Pericardium fibroblast (primary cell): ENCODE data around the gene BPIFA1. TPM values are rescaled to one million over a fixed set of nuclear protein-coding genes. Genes with fewer than 3 reads are reported as not detected.

Experiments used
- total RNA-seq: library from RNA; depleted of rRNA; stranded (reverse); fragments of >200 nt; gene quantifications from 2 replicates; pipeline ENCODE4 v1.2.3, GENCODE V29; 2015

BPIFA1 gene
- not detected in 2 replicates for total RNA-seq

DNA sequence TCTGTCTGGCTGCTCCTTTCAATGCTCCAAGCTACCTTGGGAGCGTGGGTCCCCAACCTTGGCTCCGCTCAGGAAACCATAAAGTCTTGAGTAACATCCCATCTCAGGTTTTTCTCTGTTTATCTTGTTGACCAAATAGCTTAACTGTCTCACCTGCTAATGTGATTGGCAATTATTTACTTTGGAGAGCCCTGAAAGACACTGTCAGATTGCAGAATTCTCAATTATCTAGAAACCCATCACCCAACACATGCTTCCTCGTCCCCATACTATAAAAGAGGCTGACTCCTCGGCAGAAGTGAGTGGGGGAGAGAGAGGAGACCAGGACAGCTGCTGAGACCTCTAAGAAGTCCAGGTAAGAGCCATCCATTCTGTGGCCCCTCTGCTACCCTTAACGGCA is at the start of gene BPIFA1:
Gene BPIFA1, plus strand, starts transcription at position 301 of the 400 bp plus-strand sequence. CDS start 1,716 bp downstream, outside the sequence.

DNA sequence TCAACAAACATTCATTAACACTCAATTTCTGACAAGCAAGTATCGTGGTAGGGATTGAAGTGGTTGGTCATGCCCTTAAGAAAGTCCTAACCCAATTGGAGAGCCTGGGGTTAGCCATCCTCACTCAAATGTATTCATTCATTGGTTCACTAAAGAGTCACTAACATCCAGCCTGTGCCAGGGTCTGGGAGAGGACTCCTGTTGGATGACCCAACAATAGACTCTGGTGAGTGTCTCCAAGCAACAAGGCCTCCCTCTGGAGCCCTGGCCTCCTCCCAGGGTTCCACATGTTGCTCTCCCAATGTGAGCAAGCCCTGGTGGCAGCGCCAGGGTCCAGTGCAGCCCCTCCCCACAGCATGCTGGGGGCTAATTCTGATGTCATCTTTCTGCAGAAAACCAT is 18.7 kb upstream of the BPIFA1 start, which contains the start of gene BPIFA3:
Gene BPIFA3, plus strand, starts transcription at position 301 of the 400 bp plus-strand sequence. CDS start 185 bp downstream, outside the sequence.

DNA sequence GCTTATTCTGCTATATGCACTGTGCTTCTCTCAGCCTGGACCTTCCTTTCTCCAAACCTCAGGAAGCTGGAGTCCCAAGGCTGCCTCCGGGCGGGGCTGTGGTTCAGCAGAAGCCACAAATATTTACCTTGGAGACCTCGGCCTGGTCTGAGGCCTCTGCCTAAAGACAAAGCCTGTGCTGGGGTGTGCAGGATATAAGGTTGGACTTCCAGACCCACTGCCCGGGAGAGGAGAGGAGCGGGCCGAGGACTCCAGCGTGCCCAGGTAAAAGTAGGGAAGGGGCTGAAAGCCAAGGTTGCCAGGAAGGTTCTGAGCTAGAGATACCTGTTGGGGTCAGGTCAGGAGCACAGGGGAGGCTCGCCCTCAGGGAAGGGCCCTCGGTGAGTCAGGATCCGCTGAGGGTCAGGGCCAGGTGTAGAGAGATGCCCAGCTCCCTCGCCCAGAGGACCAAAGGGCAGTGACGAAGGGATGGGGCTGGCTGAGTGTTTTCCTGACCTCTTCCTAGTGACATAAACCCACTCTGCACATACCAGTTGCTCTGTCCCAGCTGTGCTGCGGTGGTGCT is 47.3 kb downstream of the BPIFA1 start, which contains the start of gene BPIFB1:
Gene BPIFB1, plus strand, starts transcription at position 224 of the 565 bp plus-strand sequence. CDS start 2,860 bp downstream, outside the sequence.

Other genes with a start within 250 kb of the BPIFA1 start
- not detected in 2 replicates for gene SUN5, start 231.6 kb upstream of the BPIFA1 start, total RNA-seq
- not detected in 2 replicates for gene BPIFB2, start 228.3 kb upstream of the BPIFA1 start, total RNA-seq
- not detected in 2 replicates for gene BPIFB6, start 204.3 kb upstream of the BPIFA1 start, total RNA-seq
- gene BPIFB3, start 182.1 kb upstream of the BPIFA1 start, total RNA-seq: not detected in 2 replicates
- gene BPIFB4, start 156.4 kb upstream of the BPIFA1 start, total RNA-seq: under 0.01 TPM in 1 of 2 replicates, not detected in the other
- gene BPIFA2, start 67.8 kb upstream of the BPIFA1 start, total RNA-seq: not detected in 2 replicates
- not detected in 2 replicates for gene BPIFA3, start 18.6 kb upstream of the BPIFA1 start, total RNA-seq
- gene BPIFB1, start 47.2 kb downstream of the BPIFA1 start, total RNA-seq: not detected in 2 replicates
- 12.7 and 15.4 TPM in 2 replicates for gene CDK5RAP1, start 165.5 kb downstream of the BPIFA1 start, total RNA-seq
- gene SNTA1, start 207.8 kb downstream of the BPIFA1 start, total RNA-seq: 33.3 and 60.7 TPM in 2 replicates